HG03354 (cell line): ENCODE data around the gene NEDD9.

Experiments used
- ATAC-seq: cut with Tn5 transposase; IDR thresholded peaks from one replicate; pipeline ENCODE4 v1.9.1; 2021; ENCODE audit warnings: mild to moderate bottlenecking; ENCODE audit not compliant: unreplicated experiment, poor library complexity, severe bottlenecking

Gene NEDD9

DNA sequence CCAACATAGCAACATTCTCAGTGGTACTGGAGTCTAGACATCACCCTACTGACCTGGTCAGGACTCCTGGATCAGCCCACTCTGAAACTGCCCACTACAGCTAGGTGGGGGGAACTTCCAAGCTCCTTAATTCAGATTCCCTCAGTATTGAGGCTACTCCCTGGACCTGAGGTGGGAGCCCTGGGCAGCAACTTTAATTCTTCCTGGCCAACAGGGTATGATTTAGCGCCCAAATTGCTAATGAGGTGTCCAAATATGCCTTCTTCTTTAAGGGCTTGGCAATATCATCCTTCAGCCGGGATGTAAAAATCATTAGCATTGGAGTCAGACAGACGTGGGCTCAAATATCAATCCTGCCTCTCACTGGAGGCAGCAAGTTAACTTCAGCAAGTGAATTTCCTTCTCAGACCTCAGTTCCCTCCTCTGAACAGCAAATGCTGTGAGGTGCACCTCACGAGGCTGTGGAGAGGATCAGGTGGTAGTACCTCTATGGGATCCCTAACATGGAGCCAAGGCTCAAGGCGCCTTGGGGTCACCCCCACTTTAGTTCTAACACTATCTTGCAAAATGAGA lies 27.6 kb downstream of the NEDD9 start:
- no peak for ATAC-seq

DNA sequence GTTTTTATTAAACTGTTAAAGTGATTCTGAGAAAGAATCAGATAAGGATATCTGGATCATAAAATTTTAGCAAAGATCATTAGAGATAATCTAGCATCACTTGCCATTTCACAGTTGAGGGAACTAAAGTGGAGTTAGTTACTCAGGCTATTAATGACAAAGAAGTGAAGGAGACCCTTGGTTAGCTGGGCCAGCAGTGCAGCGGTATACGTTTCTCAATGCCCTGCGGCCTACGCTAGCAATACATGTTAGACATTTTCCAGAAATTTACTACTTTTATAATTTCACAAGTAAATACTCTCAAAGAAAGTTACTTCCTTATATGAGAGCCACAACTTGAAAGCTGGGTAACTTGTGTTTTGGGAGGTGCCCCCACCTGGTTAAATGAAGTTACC lies 28.5 kb downstream of the NEDD9 start:
- ATAC-seq = no peak

DNA sequence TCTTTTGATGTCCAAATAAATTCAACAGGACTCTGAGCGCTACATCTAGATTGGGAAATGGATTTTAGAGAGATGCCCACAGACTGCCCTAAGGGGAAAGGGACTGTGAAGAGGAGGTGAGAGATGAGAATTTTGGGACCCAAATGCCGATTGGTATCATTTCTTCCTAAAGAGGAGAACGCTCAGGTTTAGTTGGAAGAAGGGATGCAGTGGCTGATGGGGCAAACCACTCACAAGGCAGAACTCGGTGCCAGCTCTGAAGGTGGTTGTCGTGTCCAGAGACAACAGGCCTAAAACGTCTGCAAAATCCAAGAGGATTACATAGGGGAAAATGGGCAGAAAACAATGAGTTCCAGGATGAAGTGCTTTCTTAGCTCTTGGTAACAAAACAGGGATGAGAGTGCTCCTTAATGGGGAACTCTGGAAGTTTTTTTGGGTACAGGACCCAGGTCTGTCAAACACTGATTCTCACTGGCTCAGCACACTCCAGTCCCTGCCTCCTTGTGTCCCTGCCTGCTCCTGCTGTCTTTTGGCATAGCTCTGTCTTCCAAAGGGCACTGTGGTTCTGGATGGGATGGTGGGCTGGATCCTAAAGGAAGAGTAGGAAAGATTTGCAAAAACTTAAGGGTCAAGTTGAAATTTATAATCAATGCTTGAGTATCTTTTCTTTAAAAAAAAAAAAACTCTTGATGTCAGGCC lies 29.0 kb downstream of the NEDD9 start:
- no peak for ATAC-seq

DNA sequence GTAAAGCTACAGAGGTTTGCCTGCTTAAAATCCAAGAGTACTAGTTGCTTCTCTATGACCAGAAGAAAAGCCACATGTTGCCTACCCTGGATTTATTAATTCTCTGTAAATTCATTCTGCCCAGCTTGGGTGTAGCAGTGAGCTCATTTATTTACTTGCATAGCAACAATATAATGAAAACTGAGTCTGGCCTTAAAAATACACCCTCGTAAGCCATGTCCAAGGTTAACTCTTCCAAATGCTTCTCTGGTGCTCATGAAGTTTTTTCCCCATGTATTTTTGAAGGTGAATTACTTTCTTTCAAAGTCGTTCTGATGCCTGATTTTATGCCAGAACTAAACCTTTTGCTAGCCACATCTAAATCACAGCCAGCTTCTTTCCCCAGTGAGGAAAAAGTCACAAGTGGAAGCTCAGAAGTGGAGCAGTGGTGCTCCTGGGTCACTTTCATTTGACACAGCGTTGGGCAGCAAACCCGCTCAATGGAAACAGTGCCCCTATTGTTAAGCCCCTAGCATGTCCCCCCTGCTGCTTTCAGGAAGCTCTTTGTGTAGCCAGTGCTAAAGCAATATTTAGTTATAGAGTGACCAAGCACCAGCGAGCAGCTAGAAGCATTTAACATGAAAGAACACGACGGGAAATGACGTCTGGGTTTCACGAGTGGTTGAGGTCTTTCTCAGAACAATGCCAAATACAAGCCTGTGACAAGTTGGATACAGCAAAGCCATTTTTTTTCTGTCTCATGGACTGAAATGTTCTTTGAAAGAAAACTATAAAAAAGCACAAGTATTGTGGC lies 29.8 kb downstream of the NEDD9 start:
- no peak for ATAC-seq

DNA sequence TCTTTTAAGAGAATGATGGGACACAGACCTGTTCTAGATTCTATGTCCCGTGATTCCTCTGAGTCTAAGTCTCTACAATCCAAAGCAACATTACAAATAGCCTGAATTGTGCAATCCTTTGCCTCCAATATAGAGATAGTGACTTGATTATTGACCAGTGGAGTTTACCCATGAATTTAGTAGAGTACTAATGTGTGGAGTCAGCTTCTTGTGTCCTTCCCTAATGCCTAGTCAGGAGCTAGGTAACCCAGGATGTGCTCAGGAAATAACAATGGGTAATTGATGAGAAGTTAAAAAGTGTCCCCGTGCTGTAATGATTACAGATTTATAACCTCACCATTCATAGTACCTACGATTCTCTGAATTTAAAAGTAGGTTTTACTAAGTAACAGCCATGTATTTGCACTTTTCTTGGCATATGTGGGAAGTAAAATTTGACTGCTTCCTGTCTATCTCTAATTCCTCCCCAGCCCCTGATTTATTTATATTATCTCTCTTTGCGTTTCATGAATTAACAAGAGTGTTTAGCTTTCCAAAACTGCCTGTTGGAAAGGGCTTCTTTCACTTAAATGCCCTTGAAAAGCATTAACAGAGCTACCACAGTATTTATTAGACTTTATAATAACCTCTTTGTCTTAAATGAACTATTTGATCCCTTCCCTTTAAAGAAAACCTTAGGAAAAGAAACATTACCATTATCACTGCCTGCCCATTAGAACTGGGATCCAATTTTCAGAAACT lies 30.5 kb downstream of the NEDD9 start:
- no peak for ATAC-seq

DNA sequence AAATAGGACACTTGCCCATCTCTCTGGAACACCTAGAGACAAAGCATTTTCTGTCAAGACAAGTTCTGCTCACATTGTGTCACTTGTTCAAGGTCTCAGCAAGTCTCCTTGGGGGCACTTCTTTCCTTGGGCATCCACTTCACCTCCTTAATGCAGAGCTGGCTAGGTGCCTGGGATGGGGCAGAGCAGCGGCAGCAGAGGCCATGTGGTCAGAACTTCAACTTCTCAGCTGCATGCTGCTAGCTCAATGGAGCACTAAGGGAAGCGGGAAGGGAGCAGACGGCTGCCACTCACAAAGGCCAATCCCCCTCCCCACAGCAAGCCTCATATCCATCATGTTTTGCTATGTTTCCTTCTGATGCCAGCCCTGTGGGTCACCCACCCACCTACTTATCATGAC lies 31.5 kb downstream of the NEDD9 start:
- no peak for ATAC-seq

DNA sequence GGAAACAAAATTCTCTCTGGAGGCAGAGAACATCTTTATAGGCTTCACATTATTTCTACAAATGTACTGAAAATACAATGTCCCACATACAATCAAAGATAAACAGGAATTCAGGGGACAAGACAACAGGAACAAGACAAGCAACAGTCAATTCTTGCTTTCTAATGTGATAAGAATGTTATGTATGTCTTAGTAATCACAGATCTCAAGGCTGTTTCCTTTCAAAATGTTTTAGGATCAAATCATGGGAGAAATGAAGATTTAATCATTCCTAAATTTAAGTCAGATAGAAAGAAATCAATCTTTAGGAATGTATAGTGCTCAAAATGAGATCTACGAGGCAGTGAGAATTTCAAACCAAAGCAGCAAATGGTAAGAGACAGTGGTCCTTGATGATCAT lies 32.1 kb downstream of the NEDD9 start:
- no peak for ATAC-seq

DNA sequence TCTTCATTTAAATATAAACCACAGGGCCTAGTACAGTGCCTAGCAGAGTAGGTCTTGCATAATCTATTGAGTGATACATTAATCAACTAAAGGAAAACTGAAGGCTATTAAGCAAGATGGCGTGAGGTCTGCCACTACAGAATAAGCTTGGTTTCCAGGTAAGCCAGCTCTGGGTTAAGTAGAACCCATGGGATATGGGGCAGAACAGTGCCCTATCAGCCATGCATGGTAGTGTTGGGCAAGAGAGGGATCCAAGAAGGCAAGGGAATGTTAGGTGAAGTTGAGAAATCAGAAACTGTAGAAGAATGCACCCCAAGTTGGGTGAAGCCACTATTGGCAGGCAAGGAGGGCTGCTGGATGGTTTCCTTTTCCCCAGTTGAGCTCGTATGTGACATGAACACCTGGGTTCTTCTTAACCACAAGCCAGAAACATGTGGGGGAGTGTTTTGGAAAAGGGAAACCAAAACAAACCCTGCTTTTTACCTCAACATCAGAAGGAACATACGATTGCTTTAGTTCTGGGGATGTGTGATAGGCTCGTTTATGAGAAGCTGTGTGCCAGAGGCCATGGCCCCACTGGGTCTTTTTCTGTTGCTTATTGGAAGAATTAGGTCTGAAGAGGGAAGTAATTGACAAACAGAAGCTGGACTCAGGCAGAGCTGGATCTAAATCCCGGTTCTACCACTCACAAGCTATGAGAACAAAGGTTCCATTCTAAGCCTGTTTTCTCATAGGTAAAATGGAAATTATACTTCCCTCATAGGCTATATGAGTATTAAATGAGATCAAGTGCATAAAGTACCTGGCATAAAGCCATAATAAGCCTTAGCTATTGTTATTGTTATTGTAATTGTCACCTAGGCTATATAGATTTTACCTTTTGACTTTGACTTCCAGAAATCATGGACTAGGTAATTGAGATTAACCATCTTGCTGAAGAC lies 33.5 kb downstream of the NEDD9 start:
- no peak for ATAC-seq

DNA sequence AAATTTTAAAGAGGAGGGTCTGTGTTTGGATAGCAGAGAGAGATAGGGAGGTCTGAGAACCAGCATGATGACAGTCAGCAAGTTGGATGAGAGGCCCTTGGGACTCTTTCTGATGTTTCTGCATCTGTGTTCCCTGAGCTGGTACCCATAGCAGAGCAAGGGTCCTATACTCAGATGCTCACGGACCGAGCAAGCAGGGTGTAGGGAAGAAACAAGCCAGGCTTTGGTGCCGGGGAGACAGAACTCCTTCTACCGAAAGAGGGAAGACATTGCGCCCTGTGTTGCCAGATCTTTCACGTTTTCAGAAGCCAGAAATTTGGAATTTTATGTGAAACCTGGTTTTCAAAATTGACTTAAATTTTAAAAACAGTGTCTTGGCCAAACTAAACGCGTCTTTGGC lies 34.6 kb downstream of the NEDD9 start:
- no peak for ATAC-seq

DNA sequence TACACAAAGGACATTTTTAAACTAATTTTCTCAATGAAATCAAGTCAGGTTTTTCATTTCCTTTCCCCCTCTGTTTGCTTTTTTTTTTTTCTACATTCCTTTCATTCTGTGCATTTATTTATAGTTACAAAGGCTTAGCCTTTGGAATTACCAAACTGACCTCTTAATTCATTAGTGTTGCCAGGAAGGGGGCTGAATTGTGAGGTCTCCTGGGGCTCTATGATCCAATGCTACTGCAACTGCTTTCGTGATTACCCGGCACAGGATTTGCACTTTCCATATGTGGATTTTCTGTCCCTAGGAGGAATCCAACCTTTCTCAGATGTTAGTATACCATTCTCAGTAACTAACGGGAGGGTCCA lies 35.3 kb downstream of the NEDD9 start:
- no peak for ATAC-seq

DNA sequence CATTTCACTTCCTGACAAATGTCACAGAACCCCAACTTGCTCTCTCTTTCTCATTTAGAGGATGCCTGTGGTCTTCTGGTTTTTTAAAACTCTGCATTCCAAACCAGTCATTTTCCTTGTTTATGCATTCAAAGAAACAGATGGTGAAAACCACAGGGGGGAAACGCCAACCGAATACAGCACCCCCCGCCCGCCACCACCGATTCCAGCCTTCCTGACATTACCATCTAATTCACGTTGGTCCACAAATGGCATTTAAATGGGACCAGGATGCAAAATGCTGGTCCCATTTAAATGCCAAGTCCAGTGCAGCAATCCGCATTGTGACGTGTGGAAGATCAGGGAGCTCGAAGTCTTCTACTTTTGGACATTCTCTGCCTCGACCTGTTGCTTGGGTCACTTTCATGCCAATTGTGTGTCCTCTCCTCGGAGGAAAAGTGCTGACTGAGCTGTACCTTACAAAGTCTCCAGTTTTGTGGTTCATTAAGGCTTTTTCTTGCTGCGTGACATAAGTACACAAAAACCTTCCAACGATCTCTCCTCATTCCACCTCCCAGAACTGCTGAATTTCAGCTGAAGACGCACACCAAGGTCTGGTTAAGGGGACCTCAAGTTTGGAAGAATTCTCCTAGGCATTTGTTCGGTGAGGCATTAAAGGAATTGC lies 35.8 kb downstream of the NEDD9 start:
- ATAC-seq = no peak

DNA sequence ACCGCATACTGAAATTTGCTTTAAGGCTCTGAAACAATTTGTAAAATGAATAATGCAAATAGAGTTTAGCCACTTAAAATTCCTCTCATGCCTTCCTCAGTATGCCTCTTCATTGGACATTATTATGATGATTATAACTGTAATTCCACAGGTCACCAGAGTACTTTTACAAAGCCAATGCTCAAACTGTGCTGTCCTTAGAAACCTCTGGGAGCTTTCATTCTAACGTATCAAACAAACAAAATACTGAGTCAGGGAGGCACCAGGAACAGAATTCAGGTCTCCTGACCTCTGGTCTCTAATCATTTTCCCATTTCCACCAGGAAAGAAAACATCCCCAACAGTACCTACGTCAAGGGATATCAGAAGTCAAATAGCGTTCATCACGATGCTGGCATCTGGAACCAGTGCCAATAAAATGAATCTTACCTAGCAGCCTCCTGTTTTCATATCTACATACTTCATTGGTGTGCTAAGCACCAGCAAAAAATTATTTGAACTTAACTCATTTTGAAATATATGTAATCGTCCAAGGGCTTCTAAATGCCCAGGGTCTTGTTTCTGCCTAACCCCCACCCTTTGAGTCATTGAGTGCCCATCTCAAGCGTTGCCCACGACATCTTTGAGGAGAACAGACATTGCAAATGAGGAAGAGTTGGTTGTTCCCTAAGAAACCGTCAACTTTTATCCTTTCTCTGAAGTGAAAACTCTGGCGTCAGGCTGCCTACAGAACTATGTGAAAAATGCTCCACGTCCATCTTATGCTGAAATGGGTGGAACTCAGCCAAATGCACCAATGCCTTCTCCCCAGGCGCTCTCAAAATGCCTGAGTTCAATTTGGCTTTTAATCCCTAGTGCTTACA lies 37.9 kb downstream of the NEDD9 start:
- ATAC-seq = no peak

DNA sequence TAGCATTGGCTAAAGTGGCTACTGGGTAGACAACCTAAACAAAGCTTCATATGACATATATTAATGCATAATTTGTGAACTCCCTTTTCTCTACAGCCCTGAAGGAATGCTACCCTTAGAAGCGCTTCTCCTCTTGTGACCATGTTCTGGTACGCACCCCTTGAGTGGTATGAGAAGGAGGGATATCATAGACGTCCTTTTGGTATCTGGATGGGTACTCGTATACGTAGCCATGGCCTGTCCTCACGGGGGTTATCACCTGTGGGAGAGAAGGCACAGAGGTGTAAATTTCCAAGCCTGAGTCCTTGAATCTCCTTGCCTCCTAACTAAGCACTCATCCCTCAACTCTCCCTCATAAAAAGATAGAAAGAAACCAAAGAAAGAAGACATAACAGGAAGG lies 39.0 kb downstream of the NEDD9 start:
- ATAC-seq = no peak

DNA sequence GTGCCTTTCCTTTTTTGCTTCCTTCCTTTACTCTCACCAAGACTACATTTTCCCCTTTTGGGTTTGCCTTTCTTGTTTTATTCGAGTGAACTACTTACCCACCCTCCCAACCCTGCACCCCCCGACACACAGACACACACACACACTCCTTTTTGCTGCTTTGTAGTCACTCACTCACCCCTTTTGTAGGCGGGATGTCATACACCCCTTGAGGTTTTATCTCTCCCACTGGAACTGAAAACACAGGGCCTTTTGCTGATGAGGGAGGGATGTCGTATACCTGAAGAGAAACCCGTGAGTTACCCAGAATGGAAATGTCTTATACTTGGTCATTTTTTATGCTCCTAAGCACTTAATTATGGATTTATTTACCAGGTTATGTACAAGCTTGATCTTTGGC lies 40.3 kb downstream of the NEDD9 start:
- ATAC-seq = no peak

DNA sequence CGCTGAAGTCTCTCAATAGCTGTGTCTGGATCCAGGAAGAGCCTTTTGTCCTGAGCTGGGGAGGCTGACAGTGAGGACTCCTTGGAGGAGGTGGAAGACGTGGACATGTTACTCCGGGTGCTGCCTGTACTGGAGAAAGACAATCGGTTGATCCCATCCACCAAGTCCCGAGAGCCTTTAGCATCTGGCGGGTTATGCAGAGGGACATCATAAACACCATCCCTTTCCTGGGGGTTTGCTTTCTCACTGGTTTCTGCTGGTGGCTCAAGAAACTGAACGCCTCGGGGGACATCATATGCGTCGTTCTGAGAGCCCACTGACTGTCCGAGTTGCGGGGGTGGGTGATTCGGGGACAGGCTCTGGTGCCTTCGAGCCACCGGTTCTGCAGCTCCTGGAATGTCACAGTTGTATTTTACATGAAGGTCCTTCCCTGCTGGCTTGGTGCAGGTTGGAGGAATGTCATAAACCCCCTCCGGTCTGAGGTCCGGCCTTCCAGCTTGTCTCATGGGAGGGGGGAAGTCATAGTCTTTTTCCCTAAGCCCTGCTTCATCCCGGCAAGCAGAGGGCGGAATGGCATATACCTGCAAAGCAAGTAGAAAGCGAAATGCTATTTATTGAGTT lies 41.7 kb downstream of the NEDD9 start:
- no peak for ATAC-seq

DNA sequence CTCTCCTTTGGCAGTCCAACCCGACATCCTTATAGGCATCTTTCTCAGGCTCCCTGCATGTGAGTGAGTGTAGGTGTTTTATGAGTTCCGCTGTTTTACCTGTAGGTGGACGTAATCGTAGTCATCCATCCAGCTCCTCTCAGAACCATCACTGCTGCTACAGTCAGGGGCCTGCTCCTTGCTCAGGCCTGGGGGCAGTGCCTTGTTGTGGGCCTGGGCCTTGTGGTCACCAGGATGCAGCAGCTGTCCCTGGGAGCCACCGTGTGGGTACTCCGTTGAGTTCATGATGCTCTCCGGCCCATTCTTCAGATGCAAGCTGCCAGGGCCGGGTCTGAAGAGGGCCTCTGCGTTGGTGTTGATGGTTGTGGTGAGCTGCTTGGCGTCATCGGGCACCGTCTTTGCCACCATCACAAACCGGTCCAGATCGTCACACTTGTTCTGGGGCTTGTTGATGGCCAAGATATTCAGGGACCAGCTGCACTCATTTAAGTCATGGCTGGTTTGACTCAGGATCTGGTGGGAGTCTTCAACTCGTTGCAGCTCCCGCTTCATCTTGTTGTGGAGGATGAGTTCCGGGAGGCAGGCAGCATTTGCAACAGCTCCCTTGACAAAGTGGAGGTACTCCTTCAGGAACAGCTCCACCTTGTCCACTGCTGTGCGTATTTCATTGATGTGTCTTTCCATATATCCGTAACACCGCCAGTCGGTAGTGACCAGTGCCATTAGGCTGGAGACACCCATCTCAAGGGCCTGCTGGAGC lies 42.4 kb downstream of the NEDD9 start:
- ATAC-seq = no peak
